GM12892 (cell line): ENCODE results near the gene KAT2B.

Experiments used
- POLR2A ChIP-seq: IDR thresholded peaks from 2 replicates; pipeline ENCODE4 v1.6.1; 2011; ENCODE audit warnings: low read depth, low read length, control low read depth
- POLR2AphosphoS5 ChIP-seq: IDR thresholded peaks from 2 replicates; pipeline ENCODE4 v1.6.1; 2011; ENCODE audit warnings: low read depth, low read length, control low read depth

DNA sequence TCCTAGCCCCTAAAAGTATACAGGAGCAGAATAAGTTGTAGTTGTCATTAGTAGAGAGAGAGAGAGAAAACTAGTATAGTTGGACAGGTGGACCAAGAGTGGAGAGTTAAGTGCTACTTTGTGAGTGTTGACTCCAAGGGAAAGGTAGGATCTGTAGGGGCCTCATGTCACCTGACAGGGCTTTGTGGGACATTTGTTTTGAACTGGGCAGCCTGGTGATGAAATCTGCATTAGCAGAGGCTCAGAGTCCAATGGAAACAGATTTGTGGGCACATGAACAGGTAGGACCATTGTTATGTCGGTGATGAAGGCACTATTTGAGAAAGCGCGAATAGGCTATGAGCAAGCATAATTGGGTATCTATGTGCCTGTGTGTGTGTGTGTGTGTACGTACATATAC, 102.3 kb downstream of the KAT2B start:
- TF ChIP-seq POLR2A, result no peak
- TF ChIP-seq POLR2AphosphoS5, result no peak
